HL-60/S4 treated with phorbol 12-myristate 13-acetate at 8.2 ng/mL for 4 days and 3 days (cell line): ENCODE results near the gene PLA2G4A.

ENCODE experiments used
- in situ Hi-C: fragments of 300-500 bp; cut with MboI; formaldehyde crosslinking; loops from 2 replicates; pipeline ENCODE4 v1.15.0; 2022; ENCODE audit warnings: low sequenced_read_pairs

The PLA2G4A gene

GRCh38 chr1:186967656-186968394 is 139.1 kb downstream of the PLA2G4A start:
- in situ Hi-C loops: no loop called here

- in situ Hi-C loops: no loop called here
These were observed 146.0 kb downstream of the PLA2G4A start for GRCh38 chr1:186974774-186975181.

GRCh38 chr1:186975220-186975619 is 146.5 kb downstream of the PLA2G4A start:
- in situ Hi-C loops: no loop called here

DNA sequence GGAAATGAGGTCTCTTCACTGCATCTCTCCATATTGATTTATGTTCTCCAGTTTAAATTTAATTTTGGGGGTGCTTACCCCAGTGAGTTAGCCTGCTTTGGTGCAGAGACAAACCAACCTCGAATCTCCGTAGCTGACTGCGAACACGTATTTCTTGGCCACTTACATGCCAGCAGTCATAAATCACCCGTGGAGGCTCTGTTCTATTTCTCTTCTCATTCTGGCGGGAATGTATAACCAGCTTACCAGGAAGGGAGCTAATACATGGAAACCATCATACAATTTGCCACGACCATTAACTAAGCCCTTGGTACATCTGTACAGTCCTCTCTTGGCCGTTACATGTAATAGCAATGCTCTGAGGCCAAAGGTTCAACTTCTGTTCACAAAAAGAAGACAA is 148.0 kb downstream of the PLA2G4A start:
- in situ Hi-C loops: no loop called here

GRCh38 chr1:186977266-186977957 is 148.7 kb downstream of the PLA2G4A start:
- in situ Hi-C loops: no loop called here

DNA sequence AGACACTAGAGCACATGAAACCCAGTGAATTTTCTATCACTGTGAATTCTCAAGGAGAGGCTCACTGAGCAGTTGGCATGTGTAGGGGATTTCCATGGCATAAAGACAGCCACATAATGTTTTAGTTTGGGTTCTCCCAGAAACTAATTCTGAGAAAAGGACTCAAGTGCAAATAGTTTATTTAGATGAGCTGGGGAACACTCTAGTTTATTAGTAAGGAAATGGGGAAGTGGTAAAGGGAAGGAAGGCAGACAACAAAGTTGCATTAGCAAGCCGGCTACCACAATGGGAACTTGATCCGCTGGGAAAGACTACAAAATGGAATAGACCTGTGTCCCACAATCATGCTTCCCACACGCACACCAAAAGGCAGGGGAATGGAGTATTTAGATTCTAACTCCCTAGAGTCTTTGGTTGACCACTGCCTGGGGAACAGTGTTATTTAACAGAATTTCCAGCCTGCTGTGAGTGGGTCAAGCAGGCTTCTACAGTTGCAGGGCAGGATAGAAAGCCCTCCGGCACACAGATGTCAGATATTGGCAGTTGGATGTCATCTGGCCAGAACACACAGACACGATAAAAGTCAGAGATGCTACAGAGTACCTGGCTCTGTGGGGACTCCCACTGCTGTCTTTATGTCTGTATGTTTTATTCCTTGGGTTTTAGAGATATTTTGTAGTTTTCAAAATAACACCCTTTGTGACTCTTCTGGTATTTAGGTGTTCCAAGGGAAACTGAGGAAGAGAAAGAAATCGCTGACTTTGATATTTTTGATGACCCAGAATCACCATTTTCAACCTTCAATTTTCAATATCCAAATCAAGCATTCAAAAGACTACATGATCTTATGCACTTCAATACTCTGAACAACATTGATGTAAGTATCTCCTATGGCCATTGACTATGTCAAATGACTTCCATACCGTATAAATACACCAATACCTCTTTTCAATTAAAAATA is 150.1 kb downstream of the PLA2G4A start:
- in situ Hi-C loops: no loop called here

GRCh38 chr1:186980400-186980799 is 151.7 kb downstream of the PLA2G4A start:
- in situ Hi-C loops: loop anchor here (10.0 kb wide), 1 partner anchor 366 kb away; no protein-coding TSS in a partner anchor

GRCh38 chr1:186982116-186982515 is 153.4 kb downstream of the PLA2G4A start:
- in situ Hi-C loops: loop anchor here (10.0 kb wide), 1 partner anchor 367 kb away; no protein-coding TSS in a partner anchor

DNA sequence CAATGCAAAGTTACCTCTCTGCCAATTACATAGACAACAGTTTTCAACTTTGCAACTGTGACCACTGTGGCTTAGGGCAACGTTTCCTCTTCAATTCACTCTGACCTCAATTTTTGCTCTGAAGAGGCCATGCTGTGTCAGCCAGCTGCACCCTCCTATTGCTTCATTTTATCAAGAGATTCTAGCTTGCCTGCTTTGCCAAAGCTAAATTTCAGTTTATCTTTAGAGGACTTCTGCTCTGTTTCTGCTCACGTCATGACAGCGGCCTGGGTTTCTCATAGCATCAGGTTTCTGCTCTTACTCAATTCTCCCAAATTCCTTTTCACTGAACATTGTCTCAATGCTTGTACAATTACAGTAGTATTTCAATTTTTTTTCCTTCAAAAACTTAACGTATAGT is 154.6 kb downstream of the PLA2G4A start:
- in situ Hi-C loops: loop anchor here (10.0 kb wide), 1 partner anchor 369 kb away; no protein-coding TSS in a partner anchor

GRCh38 chr1:186984959-186985358 is 156.2 kb downstream of the PLA2G4A start:
- in situ Hi-C loops: loop anchor here (10.0 kb wide), 1 partner anchor 370 kb away; no protein-coding TSS in a partner anchor

DNA sequence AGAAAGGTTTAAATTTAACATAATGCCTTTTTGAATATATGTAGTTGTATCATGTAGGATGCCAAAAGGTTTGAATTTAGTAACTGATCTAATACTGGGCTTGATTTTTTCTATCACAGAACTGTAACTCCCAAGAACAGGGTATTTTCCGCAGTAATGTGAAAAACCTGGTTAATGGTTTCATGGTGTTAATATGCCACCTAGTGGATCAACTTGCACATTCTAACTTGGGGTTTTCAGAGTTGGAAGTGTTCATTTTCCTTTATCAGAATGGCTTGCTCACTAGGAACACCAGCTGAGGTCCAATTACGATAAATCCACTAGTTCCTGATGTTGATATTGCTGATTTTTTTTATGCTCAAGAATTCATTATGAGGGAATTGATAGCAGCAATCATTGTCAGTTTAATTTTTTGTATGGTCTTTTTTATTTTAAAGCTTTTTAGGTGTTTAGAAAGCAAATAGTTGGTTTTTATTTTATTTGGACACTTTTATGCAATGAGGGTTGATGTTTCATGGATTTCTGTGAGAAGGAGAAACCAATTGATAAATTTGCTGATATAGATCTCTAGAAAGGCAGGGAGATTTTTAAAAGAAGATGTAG is 157.2 kb downstream of the PLA2G4A start:
- in situ Hi-C loops: loop anchor here (10.0 kb wide), 1 partner anchor 371 kb away; no protein-coding TSS in a partner anchor

- in situ Hi-C loops: loop anchor here (10.0 kb wide), 1 partner anchor 372 kb away; no protein-coding TSS in a partner anchor
These were observed 158.3 kb downstream of the PLA2G4A start for GRCh38 chr1:186987065-186987464.

DNA sequence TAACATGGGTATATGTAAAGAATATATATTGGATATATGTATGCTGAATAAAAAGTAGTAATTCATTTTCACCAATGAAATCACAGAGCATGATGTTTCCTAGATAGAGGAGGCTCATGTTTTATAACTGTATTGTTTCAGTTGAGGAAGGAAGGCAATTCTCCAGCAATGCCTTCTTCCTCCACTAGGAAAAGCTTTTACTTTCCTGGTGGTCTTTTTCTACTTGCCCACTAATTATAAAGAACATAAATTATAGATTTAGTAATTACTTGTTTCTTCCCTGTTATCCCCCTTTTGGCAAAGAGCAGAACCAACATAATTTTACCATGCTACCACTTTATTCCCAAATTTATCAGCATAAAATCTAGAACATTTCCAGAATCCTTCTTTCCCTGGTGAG is 159.0 kb downstream of the PLA2G4A start:
- in situ Hi-C loops: loop anchor here (10.0 kb wide), 1 partner anchor 373 kb away; no protein-coding TSS in a partner anchor

- in situ Hi-C loops: no loop called here
These were observed 165.2 kb downstream of the PLA2G4A start for GRCh38 chr1:186993996-186994395.

- in situ Hi-C loops: no loop called here
These were observed 166.1 kb downstream of the PLA2G4A start for GRCh38 chr1:186994897-186995296.

DNA sequence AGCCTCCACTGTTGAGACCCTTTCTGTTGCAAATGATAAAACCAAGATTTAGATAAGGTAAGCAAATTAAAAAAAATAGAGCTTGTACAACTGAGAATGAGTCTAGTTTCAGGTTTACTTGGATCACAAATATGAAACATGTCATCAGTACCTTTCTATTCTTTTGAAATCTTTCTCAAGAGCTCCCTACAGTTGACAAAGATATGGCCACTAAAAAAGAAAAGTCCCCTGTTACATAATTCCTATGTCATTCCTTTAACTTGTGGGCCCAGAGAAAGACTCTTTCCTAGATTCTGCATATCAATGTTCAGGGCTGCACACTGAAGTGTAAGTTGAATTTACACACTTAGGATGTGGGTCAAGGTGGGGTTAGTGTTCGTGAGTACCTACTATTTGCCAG is 168.1 kb downstream of the PLA2G4A start:
- in situ Hi-C loops: no loop called here

- in situ Hi-C loops: no loop called here
These were observed 169.1 kb downstream of the PLA2G4A start for GRCh38 chr1:186997877-186998276.

- in situ Hi-C loops: no loop called here
These were observed 170.8 kb downstream of the PLA2G4A start for GRCh38 chr1:186999506-186999905.

DNA sequence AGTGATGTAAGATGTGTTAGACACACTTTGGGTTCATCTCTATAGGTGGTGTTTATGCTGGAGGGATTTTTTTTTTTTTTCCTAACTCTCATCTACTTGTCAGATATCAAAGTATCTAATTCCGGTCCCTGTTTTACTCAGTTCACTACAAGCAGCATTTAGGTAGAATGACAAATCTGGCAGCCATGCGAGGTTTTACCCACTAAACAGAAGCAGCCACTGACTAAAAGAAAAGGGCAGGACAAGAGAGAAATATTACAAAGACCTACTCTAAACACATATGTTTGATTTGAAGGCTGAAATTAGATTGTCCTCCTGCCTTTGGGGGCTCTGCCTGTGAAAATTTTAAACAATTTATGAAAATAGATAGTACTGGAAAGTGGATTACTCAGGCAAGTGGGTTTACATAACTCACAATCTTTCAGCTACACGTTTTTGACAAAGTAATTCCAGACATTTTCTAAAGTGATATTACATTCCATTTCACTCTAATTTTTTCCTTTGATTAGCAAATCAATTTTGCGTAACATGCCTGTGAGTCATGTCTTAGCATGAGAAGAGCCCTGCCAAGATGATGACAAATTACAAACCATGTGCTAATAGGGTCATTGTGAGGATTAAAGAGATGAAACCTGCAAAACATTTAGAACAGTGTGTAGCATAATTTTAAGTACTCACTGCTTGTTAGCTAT is 172.6 kb downstream of the PLA2G4A start:
- in situ Hi-C loops: no loop called here

- in situ Hi-C loops: no loop called here
These were observed 174.6 kb downstream of the PLA2G4A start for GRCh38 chr1:187003353-187003752.
